HL-60 (cell line): ENCODE results near the gene DHCR24.

Experiments
- DNase-seq, 2 experiments: peaks; one replicate each; pipeline ENCODE4 v3.0.0-alpha.2; 2010 to 2020; ENCODE audit warnings: low read depth in 1 of 2, low spot score in 1 of 2
- H3K27ac ChIP-seq: fragments of 250-450 bp; sonication (Bioruptor Pico); replicated peaks from 2 replicates; pipeline ENCODE4 v1.5.1; 2020; ENCODE audit warnings: mild to moderate bottlenecking, moderate library complexity
- H3K27me3 ChIP-seq: fragments of 250-450 bp; sonication (Bioruptor Pico); 2 replicates; pipeline ENCODE4 v1.5.1; 2021; ENCODE audit warnings: mild to moderate bottlenecking, moderate library complexity; ENCODE audit not compliant: insufficient read depth, poor library complexity, severe bottlenecking
- H3K4me3 ChIP-seq: replicated peaks from 2 replicates; pipeline ENCODE4 v1.5.1; 2011; ENCODE audit warnings: mild to moderate bottlenecking, control low read depth, low read length; ENCODE audit not compliant: insufficient read depth
- CTCF ChIP-seq: IDR thresholded peaks from one replicate; pipeline ENCODE4 v1.5.1; 2011; ENCODE audit warnings: low read length, control low read depth, inconsistent platforms; ENCODE audit not compliant: insufficient read depth
- GABPA ChIP-seq: IDR thresholded peaks from 2 replicates; pipeline ENCODE4 v1.6.1; 2012; ENCODE audit warnings: low read depth
- POLR2AphosphoS5 ChIP-seq: IDR thresholded peaks from 2 replicates; pipeline ENCODE4 v1.6.1; 2012; ENCODE audit warnings: low read depth
- REST ChIP-seq: IDR thresholded peaks from 2 replicates; pipeline ENCODE4 v1.6.1; 2012; ENCODE audit warnings: low read depth; ENCODE audit not compliant: insufficient replicate concordance
- SPI1 ChIP-seq: IDR thresholded peaks from 2 replicates; pipeline ENCODE4 v1.6.1; 2012; ENCODE audit warnings: low read depth, mild to moderate bottlenecking, borderline replicate concordance

Gene DHCR24

GRCh38 chr1:54888080-54888733, 1.2 kb upstream of the DHCR24 start:
- H3K4me3 ChIP-seq, result peak overlapping the region; percentile 87
- peak overlapping the region; percentile 81; the same call in 1 of the 2 replicates for H3K27ac ChIP-seq
- DNase-seq, result no peak
- H3K27me3 ChIP-seq, result no peaks in the 10 kb centered on the region
- TF ChIP-seq REST (no peak), GABPA (no peak), SPI1 (no peak), POLR2AphosphoS5 (no peak), CTCF (no peak)

GRCh38 chr1:54887665-54888071, 673 bp upstream of the DHCR24 start:
- Histone ChIP-seq H3K27ac (peak overlapping the region; percentile 81), H3K27me3 (no peaks in the 10 kb centered on the region), H3K4me3 (peak overlapping the region; percentile 87)
- TF ChIP-seq SPI1, result peak; percentile 85
- TF ChIP-seq REST, result no peak
- 0 out of 2 replicates have a peak, but pooled peaks have one; percentile 35 for TF ChIP-seq POLR2AphosphoS5
- DNase-seq, result peak; percentile 11 to 75

GRCh38 chr1:54885807-54886723, 930 bp downstream of the DHCR24 start:
- TF ChIP-seq POLR2AphosphoS5, result no peak
- no peak for TF ChIP-seq SPI1
- TF ChIP-seq GABPA, result no peak
- no peak for TF ChIP-seq CTCF
- TF ChIP-seq REST, result no peak
- H3K27ac ChIP-seq, result peak overlapping the region; percentile 81
- H3K27me3 ChIP-seq, result no peaks in the 10 kb centered on the region
- peak overlapping the region; percentile 87 for H3K4me3 ChIP-seq
- DNase-seq, result peak in 1 of 2 experiments; percentile 38
